Endothelial cell of umbilical vein (primary cell): ENCODE measurements around the gene ZNF366. TPM values are rescaled to one million over a fixed set of nuclear protein-coding genes. Genes with fewer than 3 reads are reported as not detected.
A peak's percentile ranks its signal among the peaks of the same experiment; 100 is the strongest.

Source experiments
- BruUV-seq: library from RNA; stranded (reverse); fragments of 400-500 nt; replicated peaks from 2 replicates; lab custom pipeline; 2021; lab: Mats Ljungman, UMichigan
- CTCF ChIA-PET: fragments of 300-600, 350-600 bp; sonication (Branson Sonifier 250); formaldehyde crosslinking; loops from one replicate; lab custom pipeline; 2021; ENCODE audit warnings: antibody characterized with exemption, inconsistent platforms; lab: Charles Lee
- POLR2A ChIA-PET: fragments of 300-600, 350-600 bp; sonication (Branson Sonifier 250); formaldehyde crosslinking; loops from one replicate; lab custom pipeline; 2021; ENCODE audit warnings: antibody characterized with exemption, inconsistent platforms; lab: Charles Lee
- DNase-seq: peaks from one replicate; pipeline ENCODE4 v3.0.0-alpha.2; 2011; ENCODE audit warnings: low read depth, low spot score
- FAIRE-seq: peaks from 2 replicates; lab custom pipeline; 2011; peaks lifted over from hg19 to GRCh38; lab: Jason Lieb, UNC
- H2AFZ ChIP-seq: 2 replicates; pipeline ENCODE4 v1.6.0; 2012; ENCODE audit warnings: low read depth, low read length, control low read depth, inconsistent platforms
- H3K27ac ChIP-seq: 2 replicates; pipeline ENCODE4 v1.5.1; 2011; ENCODE audit warnings: low read depth, mild to moderate bottlenecking, control low read depth, low read length, moderate library complexity; ENCODE audit not compliant: insufficient read depth
- H3K27me3 ChIP-seq, 2 experiments: 2 replicates each; pipeline versions ENCODE4 v1.6.0 to v1.6.1; 2011; ENCODE audit warnings: low read length in 2 of 2, mixed read lengths in 1 of 2; ENCODE audit not compliant: control insufficient read depth in 2 of 2, insufficient read depth in 2 of 2
- H3K36me3 ChIP-seq, 2 experiments: 2 replicates in 1 of 2; 3 replicates in 1 of 2; pipeline ENCODE4 v1.5.1; 2011; ENCODE audit warnings: low read length in 2 of 2, mild to moderate bottlenecking in 1 of 2, moderate library complexity in 1 of 2; ENCODE audit not compliant: control insufficient read depth in 2 of 2, insufficient read depth in 2 of 2; ENCODE audit errors: extremely low read depth in 1 of 2
- H3K4me1 ChIP-seq: 3 replicates; pipeline ENCODE4 v1.5.1; 2011; ENCODE audit warnings: mild to moderate bottlenecking, low read length; ENCODE audit not compliant: control insufficient read depth, insufficient read depth; ENCODE audit errors: extremely low read depth
- H3K4me2 ChIP-seq: 2 replicates; pipeline ENCODE4 v1.6.1; 2011; ENCODE audit warnings: low read length, control low read depth, mixed read lengths; ENCODE audit not compliant: insufficient read depth
- H3K4me3 ChIP-seq, 3 experiments: fragments of 200-600 bp in 1 of 3; sonication (generic), shearing (Covaris generic) in 1 of 3; replicated peaks in 1 of 3; 2 replicates each; pipeline ENCODE4 v1.5.1; 2011 to 2016; ENCODE audit warnings: control low read depth in 3 of 3, low read length in 3 of 3, mild to moderate bottlenecking in 2 of 3, inconsistent platforms in 1 of 3, low read depth in 1 of 3, moderate library complexity in 1 of 3; ENCODE audit not compliant: insufficient read depth in 1 of 3
- H3K79me2 ChIP-seq: 2 replicates; pipeline ENCODE4 v1.6.0; 2012; ENCODE audit warnings: low read length, inconsistent platforms; ENCODE audit not compliant: control insufficient read depth, insufficient read depth
- H3K9ac ChIP-seq: replicated peaks from 2 replicates; pipeline ENCODE3; 2011; ENCODE audit warnings: low read length, control low read depth; ENCODE audit not compliant: insufficient read depth; ENCODE audit errors: extremely low read depth
- H3K9me1 ChIP-seq: replicated peaks from 3 replicates; pipeline ENCODE4 v1.6.0; 2011; ENCODE audit warnings: mild to moderate bottlenecking, low read length; ENCODE audit not compliant: control insufficient read depth, insufficient read depth; ENCODE audit errors: extremely low read depth
- H3K9me3 ChIP-seq: replicated peaks from 2 replicates; pipeline ENCODE4 v1.5.1; 2012; ENCODE audit warnings: low read length, inconsistent platforms; ENCODE audit not compliant: control insufficient read depth, insufficient read depth
- H4K20me1 ChIP-seq: replicated peaks from 2 replicates; pipeline ENCODE3; 2011; ENCODE audit warnings: mild to moderate bottlenecking, low read length; ENCODE audit not compliant: control insufficient read depth, insufficient read depth; ENCODE audit errors: extremely low read depth
- EZH2 ChIP-seq: IDR thresholded peaks from 2 replicates; pipeline ENCODE4 v1.6.1; 2012; ENCODE audit warnings: borderline replicate concordance, low read depth, mild to moderate bottlenecking, moderate library complexity, low read length, inconsistent platforms; ENCODE audit not compliant: severe bottlenecking
- FOS ChIP-seq: IDR thresholded peaks from 2 replicates; pipeline ENCODE4 v1.6.1; 2011; ENCODE audit warnings: mild to moderate bottlenecking, low read length, moderate library complexity, borderline replicate concordance; ENCODE audit not compliant: insufficient read depth
- GATA2 ChIP-seq: IDR thresholded peaks from 2 replicates; pipeline ENCODE4 v1.7.0; 2011; ENCODE audit warnings: low read depth, mild to moderate bottlenecking, moderate library complexity, mixed read lengths, low read length; ENCODE audit not compliant: insufficient read length, insufficient read depth
- JUN ChIP-seq: IDR thresholded peaks from 2 replicates; pipeline ENCODE4 v1.6.1; 2011; ENCODE audit warnings: borderline replicate concordance, low read depth; ENCODE audit not compliant: insufficient read length, insufficient read depth
- MAX ChIP-seq: IDR thresholded peaks from 2 replicates; pipeline ENCODE4 v1.6.1; 2011; ENCODE audit not compliant: insufficient read depth, insufficient read length
- MYC ChIP-seq: IDR thresholded peaks from one replicate; pipeline ENCODE4 v1.6.1; 2011; ENCODE audit warnings: mild to moderate bottlenecking, low read depth, low read length
- POLR2A ChIP-seq: IDR thresholded peaks from 2 replicates; pipeline ENCODE4 v1.6.1; 2012; ENCODE audit warnings: low read depth, mild to moderate bottlenecking, control low read depth, low read length
- POLR2AphosphoS5 ChIP-seq: IDR thresholded peaks from 2 replicates; pipeline ENCODE4 v1.6.1; 2012; ENCODE audit warnings: low read depth, mild to moderate bottlenecking, control low read depth, low read length, moderate library complexity; ENCODE audit not compliant: insufficient read depth
- dilution Hi-C: fragments of 300-500 bp; cut with MboI; formaldehyde crosslinking; loops from one replicate; pipeline ENCODE4 v1.15.0; 2019; ENCODE audit warnings: low sequenced_read_pairs; ENCODE audit not compliant: extremely low pct_ligation_motif_present
- intact Hi-C: fragments of 100-400 bp; cut with micrococcal nuclease; formaldehyde crosslinking; loops from one replicate; pipeline ENCODE4 v1.10.0; 2022
- polyA plus RNA-seq, 4 experiments: library from polyadenylated mRNA; depleted of rRNA in 3 of 4; stranded (reverse) in 3 of 4; unstranded in 1 of 4; fragments of >200 nt; gene quantifications; 2 replicates each; pipeline versions ENCODE4 v1.2.1 to v1.2.3, GENCODE V29; 2011 to 2012; ENCODE audit warnings: missing spikeins in 1 of 4
- total RNA-seq: library from RNA; stranded (reverse); gene quantifications from 2 replicates; pipeline ENCODE4 v1.2.3, GENCODE V29; 2021
- TF ChIP-seq, protein P1 (sequence below), 2 donors: IDR thresholded peaks; 1 replicate in 1 of 2; 2 replicates in 1 of 2; pipeline ENCODE4 v1.5.1; 2011; ENCODE audit warnings: low read length in 2 of 2, mild to moderate bottlenecking in 2 of 2, moderate library complexity in 2 of 2, control low read depth in 1 of 2, inconsistent platforms in 1 of 2, low read depth in 1 of 2; ENCODE audit not compliant: insufficient read depth in 1 of 2; ENCODE audit errors: extremely low read depth in 1 of 2

The ZNF366 gene
- total and polyA plus RNA-seq, 2 donors (not counting 3 experiments of a cell fraction or from before 2014, with no cell fraction given), result 1.3 to 4.1 TPM

DNA sequence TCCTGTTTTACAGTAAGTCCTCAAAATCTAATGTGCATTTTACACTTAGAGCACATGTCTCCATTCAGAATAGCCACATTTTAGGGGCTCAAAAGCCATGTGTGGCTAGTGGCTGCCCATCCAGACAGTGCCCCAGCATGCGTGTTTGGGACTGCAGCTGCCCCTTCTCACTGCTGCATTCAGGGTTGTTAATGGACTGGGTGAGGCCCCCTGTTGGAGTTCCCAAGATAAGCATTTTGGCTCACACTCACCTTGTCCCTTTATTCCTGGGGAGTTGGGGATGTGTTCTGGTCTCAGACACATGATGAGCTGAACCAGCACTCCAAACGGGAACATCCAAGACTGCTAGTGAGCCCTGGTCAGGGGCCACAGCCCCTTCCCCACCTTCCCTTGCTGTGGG lies 22.2 kb upstream of the ZNF366 start:
- no peaks in the 10 kb centered on the region for H3K27me3 ChIP-seq
- H4K20me1 ChIP-seq, result no peaks in the 10 kb centered on the region
- ChIA-PET POLR2A (no interaction called here), CTCF (interaction anchor here (0.8 kb wide), 1 partner anchor 163 kb away, joined by 3 read pairs; no protein-coding TSS in a partner anchor)
- FAIRE-seq, result no peak
- no peak overlapping the region for H3K4me3 ChIP-seq
- no peaks in the 10 kb centered on the region for H3K9me1 ChIP-seq
- no peak overlapping the region for H3K27ac ChIP-seq
- H3K4me2 ChIP-seq, result no peak overlapping the region
- TF ChIP-seq, protein P1, sequence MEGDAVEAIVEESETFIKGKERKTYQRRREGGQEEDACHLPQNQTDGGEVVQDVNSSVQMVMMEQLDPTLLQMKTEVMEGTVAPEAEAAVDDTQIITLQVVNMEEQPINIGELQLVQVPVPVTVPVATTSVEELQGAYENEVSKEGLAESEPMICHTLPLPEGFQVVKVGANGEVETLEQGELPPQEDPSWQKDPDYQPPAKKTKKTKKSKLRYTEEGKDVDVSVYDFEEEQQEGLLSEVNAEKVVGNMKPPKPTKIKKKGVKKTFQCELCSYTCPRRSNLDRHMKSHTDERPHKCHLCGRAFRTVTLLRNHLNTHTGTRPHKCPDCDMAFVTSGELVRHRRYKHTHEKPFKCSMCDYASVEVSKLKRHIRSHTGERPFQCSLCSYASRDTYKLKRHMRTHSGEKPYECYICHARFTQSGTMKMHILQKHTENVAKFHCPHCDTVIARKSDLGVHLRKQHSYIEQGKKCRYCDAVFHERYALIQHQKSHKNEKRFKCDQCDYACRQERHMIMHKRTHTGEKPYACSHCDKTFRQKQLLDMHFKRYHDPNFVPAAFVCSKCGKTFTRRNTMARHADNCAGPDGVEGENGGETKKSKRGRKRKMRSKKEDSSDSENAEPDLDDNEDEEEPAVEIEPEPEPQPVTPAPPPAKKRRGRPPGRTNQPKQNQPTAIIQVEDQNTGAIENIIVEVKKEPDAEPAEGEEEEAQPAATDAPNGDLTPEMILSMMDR (IDR thresholded peaks at IDR 0.05; ENCODE audit: extremely low read depth in 1 of 2, insufficient read depth in 1 of 2, low read depth in 1 of 2, low read length in 2 of 2), result no peak
- dilution Hi-C loops, result no loop called here
- intact Hi-C loops, result loop anchor here (10.0 kb wide), 1 partner anchor 285 kb away; the partner anchor contains the start of gene TNPO1
- BruUV-seq, result no TSS peak
- H3K36me3 ChIP-seq, result no peaks in the 10 kb centered on the region
- H3K9me3 ChIP-seq, result no peaks in the 10 kb centered on the region
- no peak for DNase-seq
- no peaks in the 10 kb centered on the region for H3K4me1 ChIP-seq
- H3K9ac ChIP-seq, result no peak overlapping the region
- no peak overlapping the region for H2AFZ ChIP-seq
- no peaks in the 10 kb centered on the region for H3K79me2 ChIP-seq

GRCh38 chr5:72525816-72526215 lies 18.6 kb upstream of the ZNF366 start:
- no peak overlapping the region for H3K27ac ChIP-seq
- H3K9ac ChIP-seq, result no peak overlapping the region
- H3K4me1 ChIP-seq, result peaks cover 7% of the 10 kb centered on the region
- no peak overlapping the region for H3K4me2 ChIP-seq
- peak; percentile 26 for FAIRE-seq
- no peaks in the 10 kb centered on the region for H3K79me2 ChIP-seq
- no peaks in the 10 kb centered on the region for H3K9me1 ChIP-seq
- CTCF ChIA-PET, result interaction anchor here (0.9 to 5.4 kb wide), 3 partner anchors 62 to 170 kb away, joined by 3 to 223 read pairs (median 3); no protein-coding TSS in a partner anchor
- no peak for DNase-seq
- BruUV-seq, result no TSS peak
- POLR2A ChIA-PET, result no interaction called here
- intact Hi-C loops, result loop anchor here (10.0 kb wide), 1 partner anchor 289 kb away; the partner anchor contains the start of gene TNPO1
- no peaks in the 10 kb centered on the region for H3K9me3 ChIP-seq
- no peak overlapping the region for H3K4me3 ChIP-seq
- no peaks in the 10 kb centered on the region for H3K36me3 ChIP-seq
- dilution Hi-C loops, result no loop called here
- H2AFZ ChIP-seq, result no peak overlapping the region
- no peak for TF ChIP-seq FOS
- no peak for TF ChIP-seq POLR2AphosphoS5
- TF ChIP-seq MYC, result no peak
- TF ChIP-seq EZH2, result no peak
- TF ChIP-seq, protein P1 (IDR thresholded peaks at IDR 0.05; ENCODE audit: extremely low read depth in 1 of 2, insufficient read depth in 1 of 2, low read depth in 1 of 2, low read length in 2 of 2), result no peak
- no peak for TF ChIP-seq MAX
- TF ChIP-seq POLR2A, result no peak
- no peak for TF ChIP-seq JUN
- TF ChIP-seq GATA2, result no peak
- no peaks in the 10 kb centered on the region for H4K20me1 ChIP-seq
- no peaks in the 10 kb centered on the region for H3K27me3 ChIP-seq
